ENCODE data around the gene BAD.

- no peak for TF ChIP-seq PBX3 (IDR thresholded peaks at IDR 0.05)
- TF ChIP-seq EP300 (IDR thresholded peaks at IDR 0.05): no peak
- no peak for TF ChIP-seq KDM5A (IDR thresholded peaks at IDR 0.05)
- TF ChIP-seq RAD21 (conservative IDR thresholded peaks at IDR 0.05 in 1 of 2, IDR thresholded peaks at IDR 0.05 in 1 of 2): no peak
- no peak for TF ChIP-seq HEYL (CRISPR knock-in tag; IDR thresholded peaks at IDR 0.05)
- TF ChIP-seq CTCF (IDR thresholded peaks at IDR 0.05): no peak
- TF ChIP-seq MYC (IDR thresholded peaks at IDR 0.05; ENCODE audit: borderline replicate concordance, low read length): no peak
- no peak for TF ChIP-seq HMGXB4 (CRISPR knock-in tag; IDR thresholded peaks at IDR 0.05; ENCODE audit: borderline replicate concordance)
- no peak for TF ChIP-seq MAFK (IDR thresholded peaks at IDR 0.05; ENCODE audit: partially characterized antibody)
- TF ChIP-seq FOSL2 (IDR thresholded peaks at IDR 0.05): no peak
- TF ChIP-seq FOSL2 (CRISPR knock-in tag; IDR thresholded peaks at IDR 0.05): no peak
- TF ChIP-seq NFE2L2 (conservative IDR thresholded peaks at IDR 0.05; ENCODE audit: low read length): no peak
- no peak for TF ChIP-seq POLR2AphosphoS2 (conservative IDR thresholded peaks at IDR 0.05; ENCODE audit: low read length)
- TF ChIP-seq JUNB (IDR thresholded peaks at IDR 0.05): no peak
- TF ChIP-seq HOXB5 (CRISPR knock-in tag; IDR thresholded peaks at IDR 0.05): no peak
Observed at GRCh38 chr11:64220798-64221197, 63.7 kb downstream of the BAD start.

Measured in A549 (cell line).